Kidney (tissue), 14 donors: ENCODE measurements around the gene PCDHGB7. TPM values are rescaled to one million over a fixed set of nuclear protein-coding genes. Genes with fewer than 3 reads are reported as not detected.

Source experiments
- DNase-seq, 5 donors: peaks; one replicate each; pipeline ENCODE4 v3.0.0-alpha.2; 2013 to 2020
- FAIRE-seq: peaks from 2 replicates; lab custom pipeline; 2012; peaks lifted over from hg19 to GRCh38; lab: Jason Lieb, UNC
- H3K27ac ChIP-seq, 2 donors: one replicate each; pipeline ENCODE4 v1.7.0; 2013; ENCODE audit warnings: low read depth in 2 of 2, low read length in 2 of 2, inconsistent platforms in 1 of 2
- H3K27me3 ChIP-seq: one replicate; pipeline ENCODE4 v1.7.1; 2013; ENCODE audit warnings: low read length, inconsistent platforms; ENCODE audit not compliant: control insufficient read depth, insufficient read depth
- H3K36me3 ChIP-seq, 3 donors: one replicate each; pipeline versions ENCODE4 v1.7.0 to v1.7.1; 2013; ENCODE audit warnings: low read length in 3 of 3, control low read depth in 1 of 3, inconsistent platforms in 1 of 3; ENCODE audit not compliant: insufficient read depth in 3 of 3, control insufficient read depth in 2 of 3
- H3K4me1 ChIP-seq, 3 donors: one replicate each; pipeline versions ENCODE4 v1.7.0 to v1.7.1; 2013; ENCODE audit warnings: low read length in 3 of 3, inconsistent platforms in 1 of 3, low read depth in 1 of 3; ENCODE audit not compliant: control insufficient read depth in 2 of 3, insufficient read depth in 2 of 3
- H3K4me3 ChIP-seq, 3 donors: one replicate each; pipeline versions ENCODE4 v1.7.0 to v1.8.1; 2013; ENCODE audit warnings: low read length in 3 of 3, control low read depth in 1 of 3, inconsistent platforms in 1 of 3
- H3K9ac ChIP-seq, 3 donors: one replicate each; pipeline versions ENCODE4 v1.7.0 to v1.7.1; 2013; ENCODE audit warnings: low read length in 3 of 3, control low read depth in 1 of 3, inconsistent platforms in 1 of 3
- H3K9me3 ChIP-seq, 3 donors: one replicate each; pipeline versions ENCODE4 v1.7.0 to v1.7.1; 2013; ENCODE audit warnings: low read length in 3 of 3, control low read depth in 1 of 3, inconsistent platforms in 1 of 3; ENCODE audit not compliant: control insufficient read depth in 2 of 3, insufficient read depth in 1 of 3
- intact Hi-C: fragments of 100-400 bp; cut with DNase I; formaldehyde crosslinking; loops from one replicate; pipeline ENCODE4 v1.11.1; 2022
- polyA plus RNA-seq: library from polyadenylated mRNA; stranded (reverse); fragments of 350-450 nt; fragmentation: Illumina TruSeq; extraction: RNeasy Lipid Tissue Mini Kit (QIAGEN cat#74804); gene quantifications from one replicate; pipeline ENCODE4 v1.2.3, GENCODE V29; 2014; ENCODE audit warnings: low read depth, low replicate concordance; ENCODE audit not compliant: insufficient read depth
- total RNA-seq: library from RNA; stranded (reverse); fragmentation: NEBNext Ultra II Directional; extraction: Animal tissue kit (Norgen Biotek cat#: 25700); gene quantifications from one replicate; pipeline ENCODE4 v1.2.1, GENCODE V29; 2021
- TF ChIP-seq, protein P1 (sequence below): IDR thresholded peaks from 3 replicates; pipeline ENCODE4 v1.5.1; 2012; ENCODE audit warnings: mild to moderate bottlenecking, moderate library complexity, borderline replicate concordance; ENCODE audit not compliant: insufficient read depth; ENCODE audit errors: extremely low read depth
- donor health status: control.
- donor health status: control.
- donor health status: control.
- donor health status: control.
- donor health status: control.
- donor health status: DM: yes; HTN: yes; CAD: no.
- donor health status: Normal renal cell carcinoma (clear cell type).

Gene PCDHGB7
- total and polyA plus RNA-seq, 2 donors from 2014 or later, result 1.0 to 15.1 TPM

DNA sequence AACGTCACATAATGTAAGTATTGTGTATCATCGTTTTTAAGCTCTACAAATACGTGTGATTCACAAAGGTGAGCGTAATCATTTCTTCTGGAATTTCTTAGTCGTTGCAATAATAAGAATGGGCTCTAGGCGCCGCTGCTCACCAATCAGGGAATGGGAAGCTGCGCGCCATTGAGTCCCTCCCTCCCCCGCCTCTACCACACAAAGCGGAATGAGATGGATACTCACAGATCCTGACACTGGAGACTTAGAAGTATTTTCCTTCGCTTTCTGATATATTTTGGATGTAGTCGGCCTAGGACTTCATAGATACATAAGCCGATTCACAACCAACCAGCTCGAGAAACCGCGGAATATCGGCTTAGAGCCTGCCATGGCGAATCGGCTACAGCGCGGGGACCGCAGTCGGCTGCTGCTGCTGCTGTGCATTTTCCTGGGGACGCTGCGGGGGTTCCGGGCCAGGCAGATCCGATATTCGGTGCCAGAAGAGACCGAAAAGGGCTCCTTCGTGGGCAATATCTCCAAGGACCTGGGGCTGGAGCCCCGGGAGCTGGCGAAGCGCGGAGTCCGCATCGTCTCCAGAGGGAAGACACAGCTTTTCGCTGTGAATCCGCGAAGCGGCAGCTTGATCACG, 3.5 kb downstream of the PCDHGB7 start, which contains the start of gene PCDHGA11:
Gene PCDHGA11 (plus strand): TSS at position 197 of the 634 bp plus-strand sequence. CDS start 177 bp downstream, at position 374.
- Histone ChIP-seq H3K27me3 (no peaks in the 10 kb centered on the region), H3K9ac (no peak within 1 kb of the TSS), H3K36me3 (no peaks in the 10 kb centered on the region), H3K9me3 (peaks cover 5 to 78% (median 43%) of the 10 kb centered on the region in 3 donors), H3K4me3 (peak within 1 kb of the TSS in 2 of 3 donors; percentile 32 to 39), H3K27ac (no peak within 1 kb of the TSS), H3K4me1 (no peaks in the 10 kb centered on the region)
- no peak for FAIRE-seq
- DNase-seq, result peak in 3 of 5 donors; percentile 51 to 56 (median 55)
- TF ChIP-seq, protein P1, sequence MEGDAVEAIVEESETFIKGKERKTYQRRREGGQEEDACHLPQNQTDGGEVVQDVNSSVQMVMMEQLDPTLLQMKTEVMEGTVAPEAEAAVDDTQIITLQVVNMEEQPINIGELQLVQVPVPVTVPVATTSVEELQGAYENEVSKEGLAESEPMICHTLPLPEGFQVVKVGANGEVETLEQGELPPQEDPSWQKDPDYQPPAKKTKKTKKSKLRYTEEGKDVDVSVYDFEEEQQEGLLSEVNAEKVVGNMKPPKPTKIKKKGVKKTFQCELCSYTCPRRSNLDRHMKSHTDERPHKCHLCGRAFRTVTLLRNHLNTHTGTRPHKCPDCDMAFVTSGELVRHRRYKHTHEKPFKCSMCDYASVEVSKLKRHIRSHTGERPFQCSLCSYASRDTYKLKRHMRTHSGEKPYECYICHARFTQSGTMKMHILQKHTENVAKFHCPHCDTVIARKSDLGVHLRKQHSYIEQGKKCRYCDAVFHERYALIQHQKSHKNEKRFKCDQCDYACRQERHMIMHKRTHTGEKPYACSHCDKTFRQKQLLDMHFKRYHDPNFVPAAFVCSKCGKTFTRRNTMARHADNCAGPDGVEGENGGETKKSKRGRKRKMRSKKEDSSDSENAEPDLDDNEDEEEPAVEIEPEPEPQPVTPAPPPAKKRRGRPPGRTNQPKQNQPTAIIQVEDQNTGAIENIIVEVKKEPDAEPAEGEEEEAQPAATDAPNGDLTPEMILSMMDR, result peak; percentile 25
- intact Hi-C loops, result no loop called here

GRCh38 chr5:141421489-141421855, 4.0 kb downstream of the PCDHGB7 start:
- intact Hi-C loops, result no loop called here
- no peaks in the 10 kb centered on the region for H3K27me3 ChIP-seq
- H3K9ac ChIP-seq, result no peak overlapping the region
- no peak overlapping the region for H3K27ac ChIP-seq
- peaks cover 7 to 79% (median 45%) of the 10 kb centered on the region in 3 donors for H3K9me3 ChIP-seq
- FAIRE-seq (no peak), DNase-seq (no peak)
- TF ChIP-seq, protein P1, result no peak
- H3K36me3 ChIP-seq, result no peaks in the 10 kb centered on the region
- H3K4me1 ChIP-seq, result no peaks in the 10 kb centered on the region
- H3K4me3 ChIP-seq, result peak overlapping the region in 2 of 3 donors; percentile 14 to 15

DNA sequence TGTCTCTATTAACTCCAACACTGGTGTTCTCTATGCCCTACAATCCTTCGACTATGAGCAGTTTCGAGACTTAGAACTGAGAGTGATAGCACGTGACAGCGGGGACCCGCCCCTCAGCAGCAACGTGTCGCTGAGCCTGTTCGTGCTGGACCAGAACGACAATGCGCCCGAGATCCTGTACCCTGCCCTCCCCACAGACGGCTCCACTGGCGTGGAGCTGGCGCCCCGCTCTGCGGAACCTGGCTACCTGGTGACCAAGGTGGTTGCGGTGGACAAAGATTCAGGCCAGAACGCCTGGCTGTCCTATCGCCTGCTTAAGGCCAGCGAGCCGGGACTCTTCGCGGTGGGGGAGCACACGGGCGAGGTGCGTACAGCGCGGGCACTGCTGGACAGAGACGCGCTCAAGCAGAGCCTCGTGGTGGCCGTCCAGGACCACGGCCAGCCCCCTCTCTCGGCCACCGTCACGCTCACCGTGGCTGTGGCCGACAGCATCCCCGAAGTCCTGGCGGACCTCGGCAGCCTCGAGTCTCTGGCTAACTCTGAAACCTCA, 5.3 kb downstream of the PCDHGB7 start:
- Histone ChIP-seq H3K27me3 (no peaks in the 10 kb centered on the region), H3K27ac (no peak overlapping the region), H3K4me1 (no peaks in the 10 kb centered on the region), H3K36me3 (no peaks in the 10 kb centered on the region), H3K4me3 (no peak overlapping the region), H3K9ac (no peak overlapping the region), H3K9me3 (peaks cover 9 to 92% (median 53%) of the 10 kb centered on the region in 3 donors)
- TF ChIP-seq, protein P1, result no peak
- no peak for FAIRE-seq
- intact Hi-C loops, result no loop called here
- DNase-seq, result no peak
